Stimulated activated CD4-positive, alpha-beta T cell treated with anti-CD3 and anti-CD28 coated beads, Interleukin-4, amount 100 ng/mL, for 24 hours (primary cell): Measurements from ENCODE around the gene FAM76A.
"Not testable (repeated sequence)": the region's sequence is repeated elsewhere in the genome, so short reads cannot be mapped to it uniquely, and the experiment has no call there.

ENCODE experiments used
- DNase-seq: peaks from one replicate; pipeline ENCODE4 v3.0.0-alpha.2; 2020

FAM76A gene

DNA sequence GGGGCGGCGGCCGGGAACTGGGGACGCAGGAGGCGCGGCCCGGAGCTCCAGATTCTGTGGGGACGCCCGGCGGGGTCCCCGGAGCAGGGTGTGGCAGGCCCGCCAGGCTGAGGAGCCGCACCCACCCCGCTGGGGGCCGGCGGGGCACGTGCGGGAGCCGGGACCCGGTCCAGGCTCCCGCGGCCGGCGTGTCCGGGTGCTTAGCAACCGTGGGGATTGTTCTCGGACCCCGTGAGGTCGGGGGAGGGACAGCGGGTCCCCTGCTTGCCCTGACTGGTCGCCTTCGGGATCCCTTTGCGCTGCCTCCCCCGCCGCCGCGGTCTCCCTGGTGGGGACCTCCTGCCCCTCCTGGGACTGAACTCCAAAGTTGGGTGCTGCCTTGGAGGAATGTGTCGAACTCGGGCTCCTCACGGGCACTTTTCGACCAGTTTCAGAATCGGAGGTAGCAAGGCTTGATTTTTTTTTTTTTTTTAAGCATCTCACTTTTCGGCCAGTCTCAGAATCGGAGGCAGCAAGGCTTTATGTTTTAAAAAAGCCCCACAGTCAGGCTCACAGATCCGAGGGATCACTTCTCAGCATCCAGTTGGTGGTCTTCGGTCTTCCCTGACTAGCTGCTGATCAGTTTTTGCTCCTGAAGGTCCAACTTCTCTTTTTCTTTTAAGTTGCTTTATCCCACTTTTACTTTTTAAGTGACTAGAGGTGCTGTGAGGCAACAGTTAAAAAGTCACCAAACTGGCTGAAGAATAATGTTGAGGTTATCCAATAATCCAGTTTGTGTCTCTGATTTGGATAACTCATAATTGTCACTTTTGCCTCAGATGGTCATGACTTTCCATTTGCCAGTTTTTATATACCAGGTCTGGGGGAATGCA, 648 bp downstream of the FAM76A start:
- DNase-seq: peak; percentile 36

GRCh38 chr1:27727126-27727525, 1.4 kb downstream of the FAM76A start:
- DNase-seq: no peak

- DNase-seq: no peak
Measured at GRCh38 chr1:27736252-27736651, 10.5 kb downstream of the FAM76A start.

- DNase-seq: no peak
Measured at GRCh38 chr1:27741121-27741520, 15.4 kb downstream of the FAM76A start.

DNA sequence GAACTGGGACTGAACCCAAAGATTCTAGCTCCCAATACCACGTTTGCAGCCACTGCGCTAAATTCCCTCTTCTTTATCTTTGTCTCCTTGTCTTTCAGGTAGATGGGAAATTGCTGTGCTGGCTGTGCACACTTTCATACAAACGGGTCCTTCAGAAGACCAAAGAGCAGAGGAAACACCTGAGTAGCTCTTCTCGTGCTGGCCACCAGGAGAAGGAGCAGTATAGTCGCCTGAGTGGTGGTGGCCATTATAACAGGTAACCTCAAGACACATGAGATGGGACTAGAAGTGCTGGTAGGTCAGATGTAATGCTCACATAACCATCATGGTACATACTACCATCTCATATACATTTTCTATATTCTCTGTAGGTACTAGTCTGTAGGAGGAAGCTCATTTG, 18.8 kb downstream of the FAM76A start:
- no peak for DNase-seq

DNA sequence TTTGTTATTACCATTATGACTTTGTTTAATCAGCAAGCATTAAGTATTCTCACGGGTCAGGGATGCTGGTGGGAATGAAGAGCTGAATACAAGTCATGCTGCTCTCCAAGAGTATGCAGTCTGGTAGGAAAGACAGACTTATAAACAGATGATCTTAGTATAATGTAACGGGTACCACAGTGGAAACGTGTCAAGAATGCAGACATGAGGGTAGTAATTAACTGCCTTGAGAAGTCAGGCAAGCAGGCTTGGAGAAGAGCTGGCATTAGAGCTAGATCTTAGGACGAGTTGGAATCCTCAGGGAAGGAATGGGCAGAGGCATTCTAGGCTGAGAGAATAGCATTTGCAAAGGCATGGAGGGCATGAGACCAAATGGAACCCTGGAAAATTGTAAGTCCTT, 19.7 kb downstream of the FAM76A start:
- no peak for DNase-seq

- no peak for DNase-seq
Measured at GRCh38 chr1:27752360-27752759, 26.6 kb downstream of the FAM76A start.

- no peak for DNase-seq
Measured at GRCh38 chr1:27755286-27755685, 29.5 kb downstream of the FAM76A start.

GRCh38 chr1:27755865-27756264, 30.1 kb downstream of the FAM76A start:
- no peak for DNase-seq

GRCh38 chr1:27759236-27759635, 33.5 kb downstream of the FAM76A start:
- DNase-seq: no peak

- DNase-seq: no peak
Measured at GRCh38 chr1:27760426-27760825, 34.7 kb downstream of the FAM76A start.

DNA sequence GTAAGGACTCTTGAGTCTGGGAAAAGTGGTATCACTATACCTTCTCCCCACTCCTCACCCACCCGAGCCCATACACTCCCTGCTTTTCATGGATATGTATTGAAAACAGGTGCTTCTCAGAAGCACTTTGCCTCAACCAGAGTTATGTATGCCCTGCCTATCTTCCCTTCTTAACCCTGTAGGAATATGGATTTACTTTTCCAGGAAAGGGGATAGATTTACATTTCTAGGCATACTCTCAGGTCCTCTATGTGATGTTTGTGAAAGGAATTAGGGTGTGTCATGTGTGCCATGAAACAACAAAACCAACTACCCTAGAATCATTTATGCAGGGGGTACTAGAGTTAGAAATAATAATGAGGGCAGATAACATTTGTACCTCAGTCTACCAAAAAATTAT, 36.3 kb downstream of the FAM76A start:
- DNase-seq: no peak

GRCh38 chr1:27763358-27763757, 37.6 kb downstream of the FAM76A start:
- DNase-seq: no peak

GRCh38 chr1:27770293-27770830, 44.6 kb downstream of the FAM76A start:
- DNase-seq: no peak

- no peak for DNase-seq
Measured at GRCh38 chr1:27772036-27772931, 46.5 kb downstream of the FAM76A start.

GRCh38 chr1:27772932-27773825, 47.4 kb downstream of the FAM76A start, which contains the start of gene STX12:
Gene STX12, plus strand, starts transcription at chr1:27773219. Its CDS starts 89 bp downstream, at chr1:27773308.
- peak; percentile 99 for DNase-seq

GRCh38 chr1:27773826-27774445, 48.2 kb downstream of the FAM76A start:
- no peak for DNase-seq

DNA sequence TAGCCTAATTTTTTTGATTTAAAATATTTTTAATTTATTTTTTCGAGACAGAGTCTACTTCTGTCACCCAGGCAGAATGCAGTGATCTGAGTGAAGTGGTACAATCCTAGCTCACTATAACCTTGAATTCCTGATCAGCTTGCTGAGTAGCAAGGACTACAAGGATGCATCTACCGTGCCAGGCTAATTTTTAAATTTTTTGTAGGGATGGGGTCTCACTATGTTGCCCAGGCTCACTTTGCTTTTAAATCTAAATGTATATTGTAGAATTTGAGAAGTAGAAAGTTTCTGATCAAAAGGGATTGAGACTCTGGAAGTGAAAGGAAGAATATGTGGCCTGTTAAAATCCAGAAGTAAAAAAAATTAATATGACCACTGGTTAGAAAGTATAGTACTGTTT, 48.9 kb downstream of the FAM76A start:
- no peak for DNase-seq

DNA sequence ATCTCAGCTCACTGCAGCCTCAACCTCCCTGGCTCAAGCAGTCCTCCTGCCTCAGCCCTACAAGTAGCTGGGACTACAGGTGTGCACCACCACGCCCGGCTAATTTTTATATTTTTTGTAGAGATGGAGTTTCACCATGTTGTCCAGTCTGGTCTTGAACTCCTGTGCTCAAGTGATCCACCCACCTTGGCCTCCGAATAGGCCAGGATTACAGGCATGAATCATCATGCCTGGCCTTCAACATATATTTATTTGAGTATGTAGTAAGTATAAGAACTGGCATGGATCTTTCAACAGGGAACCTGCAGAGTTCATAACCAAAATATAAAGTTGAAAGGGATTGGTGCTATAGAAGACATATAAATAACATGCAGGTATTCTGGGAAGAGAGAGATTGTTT, 49.6 kb downstream of the FAM76A start:
- not testable (repeated sequence) for DNase-seq

DNA sequence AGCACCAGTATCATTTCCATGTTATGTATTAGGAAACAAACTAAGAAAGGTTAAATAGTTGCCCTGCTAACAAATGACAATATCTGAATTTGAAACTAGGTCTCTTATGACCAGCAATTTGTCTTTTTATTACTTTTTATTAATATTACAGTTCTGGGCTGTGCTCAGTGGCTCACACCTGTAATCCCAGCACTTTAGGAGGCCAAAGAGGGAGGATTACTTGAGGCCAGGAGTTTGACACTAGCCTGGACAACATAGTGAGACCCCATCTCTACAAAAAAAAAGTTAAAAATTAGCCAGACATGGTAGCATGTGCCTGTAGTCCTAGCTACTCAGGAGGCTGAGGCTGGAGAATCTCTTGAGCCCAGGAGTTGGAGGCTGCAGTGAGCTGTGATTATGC, 50.5 kb downstream of the FAM76A start:
- not testable (repeated sequence) for DNase-seq

DNA sequence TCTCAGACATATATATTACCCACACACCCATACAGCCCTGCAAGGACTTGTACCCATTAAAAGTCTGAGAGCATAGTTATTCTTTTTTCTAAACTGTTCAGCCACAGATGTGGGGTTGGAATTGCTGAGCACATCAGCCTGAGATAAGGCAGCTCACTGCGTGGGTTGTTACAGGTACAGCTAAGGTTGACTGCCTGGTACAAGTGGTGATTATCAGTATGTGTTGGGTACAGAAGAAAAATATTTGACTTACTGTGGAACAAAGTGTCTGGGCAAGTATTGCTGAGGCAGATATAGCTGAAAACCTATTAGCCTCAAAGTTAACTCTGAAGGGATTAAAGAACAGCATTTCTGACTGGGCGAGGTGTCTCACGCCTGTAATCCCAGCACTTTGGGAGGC, 52.3 kb downstream of the FAM76A start:
- no peak for DNase-seq

GRCh38 chr1:27779122-27779521, 53.4 kb downstream of the FAM76A start:
- DNase-seq: no peak
